Endothelial cell of umbilical vein (primary cell): ENCODE data around the gene CALCOCO1.

Experiments
- EZH2 ChIP-seq: IDR thresholded peaks from 2 replicates; pipeline ENCODE4 v1.6.1; 2012; ENCODE audit warnings: borderline replicate concordance, low read depth, mild to moderate bottlenecking, moderate library complexity, low read length, inconsistent platforms; ENCODE audit not compliant: severe bottlenecking
- FOS ChIP-seq: IDR thresholded peaks from 2 replicates; pipeline ENCODE4 v1.6.1; 2011; ENCODE audit warnings: mild to moderate bottlenecking, low read length, moderate library complexity, borderline replicate concordance; ENCODE audit not compliant: insufficient read depth
- JUN ChIP-seq: IDR thresholded peaks from 2 replicates; pipeline ENCODE4 v1.6.1; 2011; ENCODE audit warnings: borderline replicate concordance, low read depth; ENCODE audit not compliant: insufficient read length, insufficient read depth
- POLR2A ChIP-seq: IDR thresholded peaks from 2 replicates; pipeline ENCODE4 v1.6.1; 2012; ENCODE audit warnings: low read depth, mild to moderate bottlenecking, control low read depth, low read length
- POLR2AphosphoS5 ChIP-seq: IDR thresholded peaks from 2 replicates; pipeline ENCODE4 v1.6.1; 2012; ENCODE audit warnings: low read depth, mild to moderate bottlenecking, control low read depth, low read length, moderate library complexity; ENCODE audit not compliant: insufficient read depth
- TF ChIP-seq, protein P1 (sequence below), 2 donors: IDR thresholded peaks; 1 replicate in 1 of 2; 2 replicates in 1 of 2; pipeline ENCODE4 v1.5.1; 2011; ENCODE audit warnings: low read length in 2 of 2, mild to moderate bottlenecking in 2 of 2, moderate library complexity in 2 of 2, control low read depth in 1 of 2, inconsistent platforms in 1 of 2, low read depth in 1 of 2; ENCODE audit not compliant: insufficient read depth in 1 of 2; ENCODE audit errors: extremely low read depth in 1 of 2
- TF ChIP-seq, protein P2 (sequence below): IDR thresholded peaks from 2 replicates; pipeline ENCODE4 v1.6.1; 2011; ENCODE audit not compliant: insufficient read depth, insufficient read length

DNA sequence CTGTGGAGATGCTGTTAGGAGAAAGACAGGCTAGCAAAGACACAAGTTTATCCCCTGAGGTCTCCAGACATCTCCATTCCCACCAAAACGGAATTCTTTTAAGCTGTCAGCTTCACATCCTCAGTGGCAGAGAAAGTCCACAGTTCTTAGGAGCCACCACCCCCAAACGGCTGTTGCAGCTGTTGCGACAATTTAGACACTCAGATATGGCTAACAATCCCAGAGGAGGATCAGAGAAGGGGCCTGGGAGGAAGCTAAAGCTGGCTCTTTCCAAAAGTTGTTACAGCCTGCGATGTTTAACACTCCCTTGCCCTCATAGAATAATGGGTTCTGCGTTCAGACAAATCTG is 49.5 kb downstream of the CALCOCO1 start:
- TF ChIP-seq FOS (no peak), POLR2A (no peak), POLR2AphosphoS5 (no peak), EZH2 (no peak), JUN (no peak)
- TF ChIP-seq, protein P1, sequence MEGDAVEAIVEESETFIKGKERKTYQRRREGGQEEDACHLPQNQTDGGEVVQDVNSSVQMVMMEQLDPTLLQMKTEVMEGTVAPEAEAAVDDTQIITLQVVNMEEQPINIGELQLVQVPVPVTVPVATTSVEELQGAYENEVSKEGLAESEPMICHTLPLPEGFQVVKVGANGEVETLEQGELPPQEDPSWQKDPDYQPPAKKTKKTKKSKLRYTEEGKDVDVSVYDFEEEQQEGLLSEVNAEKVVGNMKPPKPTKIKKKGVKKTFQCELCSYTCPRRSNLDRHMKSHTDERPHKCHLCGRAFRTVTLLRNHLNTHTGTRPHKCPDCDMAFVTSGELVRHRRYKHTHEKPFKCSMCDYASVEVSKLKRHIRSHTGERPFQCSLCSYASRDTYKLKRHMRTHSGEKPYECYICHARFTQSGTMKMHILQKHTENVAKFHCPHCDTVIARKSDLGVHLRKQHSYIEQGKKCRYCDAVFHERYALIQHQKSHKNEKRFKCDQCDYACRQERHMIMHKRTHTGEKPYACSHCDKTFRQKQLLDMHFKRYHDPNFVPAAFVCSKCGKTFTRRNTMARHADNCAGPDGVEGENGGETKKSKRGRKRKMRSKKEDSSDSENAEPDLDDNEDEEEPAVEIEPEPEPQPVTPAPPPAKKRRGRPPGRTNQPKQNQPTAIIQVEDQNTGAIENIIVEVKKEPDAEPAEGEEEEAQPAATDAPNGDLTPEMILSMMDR (IDR thresholded peaks at IDR 0.05; ENCODE audit: extremely low read depth in 1 of 2, insufficient read depth in 1 of 2, low read depth in 1 of 2, low read length in 2 of 2): no peak
- TF ChIP-seq, protein P2, sequence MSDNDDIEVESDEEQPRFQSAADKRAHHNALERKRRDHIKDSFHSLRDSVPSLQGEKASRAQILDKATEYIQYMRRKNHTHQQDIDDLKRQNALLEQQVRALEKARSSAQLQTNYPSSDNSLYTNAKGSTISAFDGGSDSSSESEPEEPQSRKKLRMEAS: no peak
